ENCODE data around the gene PLCB1.
A peak's percentile ranks its signal among the peaks of the same experiment; 100 is the strongest.
"Not testable (repeated sequence)": the region's sequence is repeated elsewhere in the genome, so short reads cannot be mapped to it uniquely, and the experiment has no call there.

Gene PLCB1

GRCh38 chr20:8587251-8587650, 455.2 kb downstream of the PLCB1 start:
- Histone ChIP-seq H2AK5ac (ENCODE audit: low read depth, low read length) (no peak overlapping the region), H3K27me3 (ENCODE audit: control insufficient read depth in 3 of 3, insufficient read depth in 3 of 3, low read depth in 1 of 3, low read length in 3 of 3) (no peaks in the 10 kb centered on the region), H3K14ac (ENCODE audit: low read length) (no peak overlapping the region), H4K8ac (ENCODE audit: low read depth, low read length) (no peak overlapping the region), H3K4me1 (ENCODE audit: control insufficient read depth in 2 of 2, insufficient read depth in 1 of 2, low read depth in 1 of 2, low read length in 2 of 2) (peaks cover 0 to 10% of the 10 kb centered on the region in 2 donors), H3K79me1 (ENCODE audit: low read depth, low read length) (no peaks in the 10 kb centered on the region), H3K18ac (ENCODE audit: low read length) (no peak overlapping the region), H3K4me2 (ENCODE audit: insufficient read depth, low read length, poor library complexity, severe bottlenecking) (no peak overlapping the region), H3K9ac (ENCODE audit: low read depth, low read length, poor library complexity) (no peak overlapping the region), H2BK15ac (ENCODE audit: low read length) (no peak overlapping the region), H3K23ac (ENCODE audit: low read depth, low read length, poor library complexity) (no peak overlapping the region), H3K4me3 (ENCODE audit: low read length in 2 of 2) (no peak overlapping the region), H3K27ac (replicated peaks; ENCODE audit: low read length) (no peak overlapping the region), H3K4ac (ENCODE audit: low read length) (no peak overlapping the region), H2BK12ac (ENCODE audit: low read length) (no peak overlapping the region), H3K9me3 (replicated peaks in 1 of 2; ENCODE audit: control insufficient read depth in 2 of 2, insufficient read depth in 1 of 2, low read depth in 1 of 2, low read length in 2 of 2) (no peaks in the 10 kb centered on the region), H2BK5ac (ENCODE audit: low read length) (no peak overlapping the region), H4K91ac (ENCODE audit: low read depth, low read length, poor library complexity) (no peak overlapping the region), H2AFZ (ENCODE audit: low read length) (no peak overlapping the region), H2BK120ac (ENCODE audit: low read depth, low read length) (no peak overlapping the region), H3K36me3 (replicated peaks in 1 of 2; ENCODE audit: control insufficient read depth in 2 of 2, insufficient read depth in 2 of 2, low read length in 2 of 2) (no peaks in the 10 kb centered on the region)
- no CpG with 5 or more reads among the region's 1 CpG for WGBS, 2 donors (ENCODE audit: extremely low coverage in 2 of 2, insufficient read length in 2 of 2, insufficient replicate concordance in 1 of 2)
- no peak for DNase-seq (ENCODE audit: low spot score)

DNA sequence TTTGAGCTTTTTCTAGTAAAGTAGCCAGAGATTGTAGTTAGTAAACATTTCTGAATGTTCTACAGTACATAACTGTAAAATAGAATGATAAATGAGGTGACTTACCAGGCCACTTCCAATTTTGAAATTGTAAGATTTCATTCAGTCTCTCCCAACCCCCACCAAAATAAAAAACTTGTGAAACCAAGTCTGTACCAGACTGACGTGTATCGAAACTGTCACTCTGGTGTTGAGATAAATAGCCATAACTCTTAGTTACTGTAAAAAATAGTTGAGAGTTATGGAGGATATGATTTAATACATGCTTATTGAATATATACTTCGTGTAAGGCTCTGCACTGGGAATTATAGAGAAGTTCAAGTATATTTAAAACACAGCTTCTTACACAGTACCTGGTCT, 455.7 kb downstream of the PLCB1 start:
- Histone ChIP-seq H3K4ac (ENCODE audit: low read length) (no peak overlapping the region), H3K27me3 (ENCODE audit: control insufficient read depth in 3 of 3, insufficient read depth in 3 of 3, low read depth in 1 of 3, low read length in 3 of 3) (no peaks in the 10 kb centered on the region), H2AK5ac (ENCODE audit: low read depth, low read length) (no peak overlapping the region), H3K36me3 (replicated peaks in 1 of 2; ENCODE audit: control insufficient read depth in 2 of 2, insufficient read depth in 2 of 2, low read length in 2 of 2) (no peaks in the 10 kb centered on the region), H3K4me2 (ENCODE audit: insufficient read depth, low read length, poor library complexity, severe bottlenecking) (no peak overlapping the region), H3K9me3 (replicated peaks in 1 of 2; ENCODE audit: control insufficient read depth in 2 of 2, insufficient read depth in 1 of 2, low read depth in 1 of 2, low read length in 2 of 2) (no peaks in the 10 kb centered on the region), H4K8ac (ENCODE audit: low read depth, low read length) (no peak overlapping the region), H2BK12ac (ENCODE audit: low read length) (no peak overlapping the region), H2BK5ac (ENCODE audit: low read length) (no peak overlapping the region), H3K9ac (ENCODE audit: low read depth, low read length, poor library complexity) (no peak overlapping the region), H3K18ac (ENCODE audit: low read length) (no peak overlapping the region), H3K4me1 (ENCODE audit: control insufficient read depth in 2 of 2, insufficient read depth in 1 of 2, low read depth in 1 of 2, low read length in 2 of 2) (peaks cover 0 to 10% of the 10 kb centered on the region in 2 donors), H3K79me1 (ENCODE audit: low read depth, low read length) (no peaks in the 10 kb centered on the region), H3K14ac (ENCODE audit: low read length) (no peak overlapping the region), H2BK15ac (ENCODE audit: low read length) (no peak overlapping the region), H4K91ac (ENCODE audit: low read depth, low read length, poor library complexity) (no peak overlapping the region), H2AFZ (ENCODE audit: low read length) (no peak overlapping the region), H3K27ac (replicated peaks; ENCODE audit: low read length) (no peak overlapping the region), H2BK120ac (ENCODE audit: low read depth, low read length) (no peak overlapping the region), H3K23ac (ENCODE audit: low read depth, low read length, poor library complexity) (no peak overlapping the region), H3K4me3 (ENCODE audit: low read length in 2 of 2) (no peak overlapping the region)
- no CpG with 5 or more reads among the region's 3 CpGs for WGBS, 2 donors (ENCODE audit: extremely low coverage in 2 of 2, insufficient read length in 2 of 2, insufficient replicate concordance in 1 of 2)
- DNase-seq (ENCODE audit: low spot score): no peak

DNA sequence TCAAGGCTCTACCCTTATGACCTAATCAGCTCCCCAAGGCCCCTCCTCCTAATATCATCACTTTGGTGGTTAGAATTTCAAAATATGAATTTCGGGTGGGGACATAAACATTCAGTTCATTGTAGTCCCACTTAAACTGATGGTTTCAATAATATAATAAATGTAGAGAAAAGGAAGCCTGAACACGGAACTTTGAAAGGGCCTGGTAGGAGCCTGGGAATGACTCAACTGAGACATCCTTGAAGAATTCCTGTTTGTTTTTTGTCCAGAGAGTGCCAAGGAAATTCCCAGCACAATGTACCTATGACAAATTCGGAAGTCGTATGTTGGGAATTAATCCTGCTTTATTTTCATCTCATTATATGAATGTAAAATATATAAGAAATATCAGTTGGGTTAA, 457.9 kb downstream of the PLCB1 start:
- Histone ChIP-seq H3K36me3 (replicated peaks in 1 of 2; ENCODE audit: control insufficient read depth in 2 of 2, insufficient read depth in 2 of 2, low read length in 2 of 2) (no peaks in the 10 kb centered on the region), H3K18ac (ENCODE audit: low read length) (no peak overlapping the region), H3K27ac (replicated peaks; ENCODE audit: low read length) (no peak overlapping the region), H3K9ac (ENCODE audit: low read depth, low read length, poor library complexity) (no peak overlapping the region), H3K27me3 (ENCODE audit: control insufficient read depth in 3 of 3, insufficient read depth in 3 of 3, low read depth in 1 of 3, low read length in 3 of 3) (no peaks in the 10 kb centered on the region), H2BK5ac (ENCODE audit: low read length) (no peak overlapping the region), H3K4ac (ENCODE audit: low read length) (no peak overlapping the region), H3K4me3 (ENCODE audit: low read length in 2 of 2) (no peak overlapping the region), H2AFZ (ENCODE audit: low read length) (no peak overlapping the region), H3K9me3 (replicated peaks in 1 of 2; ENCODE audit: control insufficient read depth in 2 of 2, insufficient read depth in 1 of 2, low read depth in 1 of 2, low read length in 2 of 2) (peaks cover 0 to 1% of the 10 kb centered on the region in 2 donors), H3K14ac (ENCODE audit: low read length) (no peak overlapping the region), H4K91ac (ENCODE audit: low read depth, low read length, poor library complexity) (no peak overlapping the region), H3K4me2 (ENCODE audit: insufficient read depth, low read length, poor library complexity, severe bottlenecking) (no peak overlapping the region), H3K79me1 (ENCODE audit: low read depth, low read length) (no peaks in the 10 kb centered on the region), H2BK120ac (ENCODE audit: low read depth, low read length) (no peak overlapping the region), H3K23ac (ENCODE audit: low read depth, low read length, poor library complexity) (no peak overlapping the region), H3K4me1 (ENCODE audit: control insufficient read depth in 2 of 2, insufficient read depth in 1 of 2, low read depth in 1 of 2, low read length in 2 of 2) (peaks cover 0 to 2% of the 10 kb centered on the region in 2 donors), H2BK15ac (ENCODE audit: low read length) (no peak overlapping the region), H2BK12ac (ENCODE audit: low read length) (no peak overlapping the region), H4K8ac (ENCODE audit: low read depth, low read length) (no peak overlapping the region), H2AK5ac (ENCODE audit: low read depth, low read length) (no peak overlapping the region)
- no CpG with 5 or more reads among the region's 4 CpGs for WGBS, 2 donors (ENCODE audit: extremely low coverage in 2 of 2, insufficient read length in 2 of 2, insufficient replicate concordance in 1 of 2)
- DNase-seq (ENCODE audit: low spot score): no peak

DNA sequence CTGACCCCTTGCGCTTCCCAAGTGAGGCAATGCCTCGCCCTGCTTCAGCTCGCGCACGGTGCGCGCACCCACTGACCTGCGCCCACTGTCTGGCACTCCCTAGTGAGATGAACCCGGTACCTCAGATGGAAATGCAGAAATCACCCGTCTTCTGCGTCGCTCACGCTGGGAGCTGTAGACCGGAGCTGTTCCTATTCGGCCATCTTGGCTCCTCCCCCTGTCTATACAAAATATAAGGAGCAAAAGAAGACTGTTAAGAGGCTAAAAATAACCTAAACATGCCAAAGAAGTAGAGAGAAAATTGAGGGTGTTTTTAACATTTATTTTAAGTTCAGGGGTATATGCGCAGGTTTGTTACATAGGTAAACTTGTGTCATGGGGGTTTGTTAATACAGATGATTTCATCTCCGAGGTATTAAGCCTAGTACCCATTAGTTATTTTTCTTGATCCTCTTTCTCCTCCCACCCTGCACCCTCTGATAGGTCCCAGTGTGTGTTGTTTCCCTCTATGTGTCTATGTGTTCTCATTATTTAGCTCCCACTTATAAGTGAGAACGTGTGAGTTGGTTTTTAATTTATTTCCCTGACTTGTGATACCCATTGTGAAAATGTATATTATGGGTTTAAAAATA, 469.0 kb downstream of the PLCB1 start:
- not testable (repeated sequence) for H4K91ac ChIP-seq (ENCODE audit: low read depth, low read length, poor library complexity); H2BK15ac ChIP-seq (ENCODE audit: low read length); H3K18ac ChIP-seq (ENCODE audit: low read length); H3K36me3 ChIP-seq (replicated peaks in 1 of 2; ENCODE audit: control insufficient read depth in 2 of 2, insufficient read depth in 2 of 2, low read length in 2 of 2); H4K8ac ChIP-seq (ENCODE audit: low read depth, low read length); H2BK120ac ChIP-seq (ENCODE audit: low read depth, low read length); H3K27ac ChIP-seq (replicated peaks; ENCODE audit: low read length); H3K4ac ChIP-seq (ENCODE audit: low read length); H3K79me1 ChIP-seq (ENCODE audit: low read depth, low read length); H3K9me3 ChIP-seq (replicated peaks in 1 of 2; ENCODE audit: control insufficient read depth in 2 of 2, insufficient read depth in 1 of 2, low read depth in 1 of 2, low read length in 2 of 2); H3K4me1 ChIP-seq (ENCODE audit: control insufficient read depth in 2 of 2, insufficient read depth in 1 of 2, low read depth in 1 of 2, low read length in 2 of 2); DNase-seq (ENCODE audit: low spot score); H2BK5ac ChIP-seq (ENCODE audit: low read length); H3K27me3 ChIP-seq (ENCODE audit: control insufficient read depth in 3 of 3, insufficient read depth in 3 of 3, low read depth in 1 of 3, low read length in 3 of 3); H3K23ac ChIP-seq (ENCODE audit: low read depth, low read length, poor library complexity); H2AK5ac ChIP-seq (ENCODE audit: low read depth, low read length); H3K14ac ChIP-seq (ENCODE audit: low read length); H3K4me2 ChIP-seq (ENCODE audit: insufficient read depth, low read length, poor library complexity, severe bottlenecking); H3K9ac ChIP-seq (ENCODE audit: low read depth, low read length, poor library complexity); H2BK12ac ChIP-seq (ENCODE audit: low read length)
- H2AFZ ChIP-seq (ENCODE audit: low read length): peak overlapping the region; percentile 64
- no CpG with 5 or more reads among the region's 18 CpGs for WGBS, 2 donors (ENCODE audit: extremely low coverage in 2 of 2, insufficient read length in 2 of 2, insufficient replicate concordance in 1 of 2)
- peak overlapping the region in 1 of 2 donors; percentile 39 for H3K4me3 ChIP-seq (ENCODE audit: low read length in 2 of 2)

Measured in neuronal stem cell (in vitro differentiated cells).